ENCODE data around the gene ISYNA1.

DNA sequence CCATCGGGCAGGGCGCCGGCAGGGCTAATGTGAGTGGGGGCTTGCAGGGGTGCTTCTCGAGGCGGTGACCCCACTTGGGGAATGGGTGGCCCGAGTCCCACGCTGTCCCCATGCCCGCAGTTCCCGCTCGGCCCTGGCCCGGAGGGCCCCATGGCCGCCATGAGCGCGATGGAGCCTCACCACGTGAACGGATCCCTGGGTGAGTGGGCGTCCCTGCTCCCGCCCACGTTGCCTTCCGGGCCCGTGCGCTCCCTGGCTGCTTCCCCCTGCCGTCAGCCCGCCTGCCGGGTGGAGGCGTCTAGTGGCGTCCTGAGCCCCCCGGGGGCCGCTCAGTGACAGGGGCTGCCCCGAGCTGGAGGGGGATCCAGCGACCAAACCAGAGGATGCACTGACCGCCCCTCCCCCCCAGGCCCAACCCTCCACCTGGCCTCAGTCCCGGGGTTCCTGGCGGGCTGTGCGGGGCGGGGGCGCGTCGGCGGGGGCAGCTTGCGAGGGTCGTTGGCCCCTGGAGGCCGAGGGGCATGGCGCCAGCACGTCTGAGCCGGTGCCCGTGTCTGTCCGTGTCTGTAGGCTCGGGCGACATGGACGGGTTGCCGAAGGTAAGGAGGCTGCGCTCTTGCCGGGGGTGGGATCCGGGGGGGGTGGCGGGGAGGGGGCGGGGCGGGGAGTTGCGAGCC lies 4.8 kb downstream of the ISYNA1 start:
- TF ChIP-seq SUZ12 (IDR thresholded peaks at IDR 0.05; ENCODE audit: low read length) (no peak), POLR2A (IDR thresholded peaks at IDR 0.05; ENCODE audit: control extremely low read depth in 1 of 2, low read depth in 2 of 2, low read length in 2 of 2) (peak in 1 of 2 experiments; percentile 59; a peak in 2 of 3 replicates), HDAC2 (IDR thresholded peaks at IDR 0.05; ENCODE audit: borderline replicate concordance in 1 of 2, low read depth in 2 of 2, low read length in 2 of 2) (no peak), SAP30 (IDR thresholded peaks at IDR 0.05; ENCODE audit: insufficient read depth, insufficient replicate concordance, low read length) (no peak), SP1 (IDR thresholded peaks at IDR 0.05; ENCODE audit: low read depth, low read length) (no peak), GABPA (IDR thresholded peaks at IDR 0.05; ENCODE audit: borderline replicate concordance, insufficient read depth, low read length) (no peak), CEBPB (IDR thresholded peaks at IDR 0.05; ENCODE audit: low read depth, low read length) (no peak), MAFK (IDR thresholded peaks at IDR 0.05; ENCODE audit: low read depth, low read length) (no peak), EZH2 (IDR thresholded peaks at IDR 0.05; ENCODE audit: low read depth, low read length, severe bottlenecking) (no peak), SIN3A (conservative IDR thresholded peaks at IDR 0.05 in 1 of 2, IDR thresholded peaks at IDR 0.05 in 1 of 2; ENCODE audit: low read depth in 1 of 2, low read length in 2 of 2) (no peak; a peak in 1 of 4 replicates)
- TF ChIP-seq, protein P1, sequence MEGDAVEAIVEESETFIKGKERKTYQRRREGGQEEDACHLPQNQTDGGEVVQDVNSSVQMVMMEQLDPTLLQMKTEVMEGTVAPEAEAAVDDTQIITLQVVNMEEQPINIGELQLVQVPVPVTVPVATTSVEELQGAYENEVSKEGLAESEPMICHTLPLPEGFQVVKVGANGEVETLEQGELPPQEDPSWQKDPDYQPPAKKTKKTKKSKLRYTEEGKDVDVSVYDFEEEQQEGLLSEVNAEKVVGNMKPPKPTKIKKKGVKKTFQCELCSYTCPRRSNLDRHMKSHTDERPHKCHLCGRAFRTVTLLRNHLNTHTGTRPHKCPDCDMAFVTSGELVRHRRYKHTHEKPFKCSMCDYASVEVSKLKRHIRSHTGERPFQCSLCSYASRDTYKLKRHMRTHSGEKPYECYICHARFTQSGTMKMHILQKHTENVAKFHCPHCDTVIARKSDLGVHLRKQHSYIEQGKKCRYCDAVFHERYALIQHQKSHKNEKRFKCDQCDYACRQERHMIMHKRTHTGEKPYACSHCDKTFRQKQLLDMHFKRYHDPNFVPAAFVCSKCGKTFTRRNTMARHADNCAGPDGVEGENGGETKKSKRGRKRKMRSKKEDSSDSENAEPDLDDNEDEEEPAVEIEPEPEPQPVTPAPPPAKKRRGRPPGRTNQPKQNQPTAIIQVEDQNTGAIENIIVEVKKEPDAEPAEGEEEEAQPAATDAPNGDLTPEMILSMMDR (IDR thresholded peaks at IDR 0.05; ENCODE audit: control extremely low read depth in 1 of 3, insufficient read depth in 1 of 3, low read depth in 1 of 3, low read length in 3 of 3), result no peak
